Neural crest cell (in vitro differentiated cells): ENCODE results near the gene APCDD1. TPM values are rescaled to one million over a fixed set of nuclear protein-coding genes. Genes with fewer than 3 reads are reported as not detected.

Experiments
- DNase-seq: peaks from one replicate; pipeline ENCODE4 v3.0.0; 2021; ENCODE audit warnings: low read depth, mixed read lengths, low spot score
- H3K27ac Mint-ChIP-seq: one replicate; pipeline ENCODE4 v1.8.0; 2021; ENCODE audit warnings: mild to moderate bottlenecking, mixed read lengths; ENCODE audit not compliant: unreplicated experiment
- H3K27me3 Mint-ChIP-seq: 2 replicates; pipeline ENCODE4 v1.8.0; 2021; ENCODE audit warnings: low read depth, mild to moderate bottlenecking, mixed read lengths
- H3K36me3 Mint-ChIP-seq: 2 replicates; pipeline ENCODE4 v1.8.0; 2021; ENCODE audit warnings: low read depth, mild to moderate bottlenecking, mixed read lengths
- H3K4me1 Mint-ChIP-seq: 2 replicates; pipeline ENCODE4 v1.8.0; 2021; ENCODE audit warnings: mixed read lengths
- H3K4me3 Mint-ChIP-seq: one replicate; pipeline ENCODE4 v1.8.0; 2021; ENCODE audit warnings: mild to moderate bottlenecking, mixed read lengths
- H3K9me3 Mint-ChIP-seq: 2 replicates; pipeline ENCODE4 v1.8.0; 2021; ENCODE audit warnings: mixed read lengths
- CTCF ChIP-seq: fragments of 200-600 bp; sonication (generic); conservative IDR thresholded peaks from 2 replicates; pipeline ENCODE4 v1.5.0; 2021; ENCODE audit warnings: antibody characterized with exemption, mild to moderate bottlenecking
- total RNA-seq: library from RNA; stranded (reverse); gene quantifications from 2 replicates; pipeline ENCODE4 v1.2.1, GENCODE V29; 2021

The APCDD1 gene
- total RNA-seq, 1 donor from 2014 or later = 51.9 TPM

GRCh38 chr18:10521566-10521965, 67.1 kb downstream of the APCDD1 start:
- peaks cover 34% of the 10 kb centered on the region for H3K4me1 Mint-ChIP-seq
- H3K27me3 Mint-ChIP-seq = peaks cover 3% of the 10 kb centered on the region
- H3K27ac Mint-ChIP-seq = no peak overlapping the region
- DNase-seq = no peak
- H3K4me3 Mint-ChIP-seq = no peak overlapping the region
- TF ChIP-seq CTCF = no peak
- no peaks in the 10 kb centered on the region for H3K9me3 Mint-ChIP-seq
- no peaks in the 10 kb centered on the region for H3K36me3 Mint-ChIP-seq

GRCh38 chr18:10522574-10522973, 68.1 kb downstream of the APCDD1 start:
- peaks cover 44% of the 10 kb centered on the region for H3K4me1 Mint-ChIP-seq
- no peak for DNase-seq
- no peak overlapping the region for H3K27ac Mint-ChIP-seq
- TF ChIP-seq CTCF = no peak
- peaks cover 3% of the 10 kb centered on the region for H3K27me3 Mint-ChIP-seq
- H3K36me3 Mint-ChIP-seq = no peaks in the 10 kb centered on the region
- H3K9me3 Mint-ChIP-seq = no peaks in the 10 kb centered on the region
- peak overlapping the region; percentile 10 for H3K4me3 Mint-ChIP-seq

- H3K27ac Mint-ChIP-seq = no peak overlapping the region
- DNase-seq = no peak
- H3K9me3 Mint-ChIP-seq = no peaks in the 10 kb centered on the region
- peaks cover 3% of the 10 kb centered on the region for H3K27me3 Mint-ChIP-seq
- peak overlapping the region; percentile 1 for H3K4me3 Mint-ChIP-seq
- no peaks in the 10 kb centered on the region for H3K36me3 Mint-ChIP-seq
- TF ChIP-seq CTCF = no peak
- H3K4me1 Mint-ChIP-seq = peaks cover 46% of the 10 kb centered on the region
Measured at GRCh38 chr18:10523544-10523943, 69.1 kb downstream of the APCDD1 start.

- Mint-ChIP-seq H3K4me3 (peak overlapping the region; percentile 97), H3K9me3 (no peaks in the 10 kb centered on the region), H3K27me3 (peaks cover 3% of the 10 kb centered on the region), H3K27ac (no peak overlapping the region), H3K4me1 (peaks cover 39% of the 10 kb centered on the region), H3K36me3 (no peaks in the 10 kb centered on the region)
- no peak for TF ChIP-seq CTCF
- no peak for DNase-seq
Measured at GRCh38 chr18:10524507-10525370, 70.3 kb downstream of the APCDD1 start.

GRCh38 chr18:10525371-10525691, 70.9 kb downstream of the APCDD1 start:
- no peaks in the 10 kb centered on the region for H3K36me3 Mint-ChIP-seq
- TF ChIP-seq CTCF = no peak
- no peak for DNase-seq
- peaks cover 40% of the 10 kb centered on the region for H3K4me1 Mint-ChIP-seq
- no peaks in the 10 kb centered on the region for H3K9me3 Mint-ChIP-seq
- no peak overlapping the region for H3K27ac Mint-ChIP-seq
- H3K4me3 Mint-ChIP-seq = peak overlapping the region; percentile 97
- H3K27me3 Mint-ChIP-seq = peaks cover 3% of the 10 kb centered on the region
